ENCODE results near the gene MEX3C.
A peak's percentile ranks its signal among the peaks of the same experiment; 100 is the strongest.

GRCh38 chr18:51197661-51198424 lies at the start of gene MEX3C:
- TF ChIP-seq CTCF (IDR thresholded peaks at IDR 0.05) (peak in 4 of 6 experiments; percentile 39 to 60 (median 41)), POLR2A (IDR thresholded peaks at IDR 0.05) (peak in 3 of 4 donors; percentile 10 to 83 (median 78)), POLR2AphosphoS5 (IDR thresholded peaks at IDR 0.05) (peak; percentile 77 to 83), EP300 (IDR thresholded peaks at IDR 0.05) (no peak)

Measured in upper lobe of left lung (tissue), 4 donors.